ENCODE data around the gene BMF.

GRCh38 chr15:40065166-40065565 lies 43.5 kb downstream of the BMF start:
- TF ChIP-seq CTCF (IDR thresholded peaks at IDR 0.05; ENCODE audit: insufficient read depth, low read length, poor library complexity, severe bottlenecking) = no peak
- no peak for TF ChIP-seq EZH2phosphoT487 (conservative IDR thresholded peaks at IDR 0.05; ENCODE audit: low read length)

All from SU-DHL-6 (cell line).